ENCODE data around the gene AMPD2. TPM values are rescaled to one million over a fixed set of nuclear protein-coding genes. Genes with fewer than 3 reads are reported as not detected.

Gene AMPD2
- total RNA-seq, 1 experiment from 2014 or later = 69.9 TPM

DNA sequence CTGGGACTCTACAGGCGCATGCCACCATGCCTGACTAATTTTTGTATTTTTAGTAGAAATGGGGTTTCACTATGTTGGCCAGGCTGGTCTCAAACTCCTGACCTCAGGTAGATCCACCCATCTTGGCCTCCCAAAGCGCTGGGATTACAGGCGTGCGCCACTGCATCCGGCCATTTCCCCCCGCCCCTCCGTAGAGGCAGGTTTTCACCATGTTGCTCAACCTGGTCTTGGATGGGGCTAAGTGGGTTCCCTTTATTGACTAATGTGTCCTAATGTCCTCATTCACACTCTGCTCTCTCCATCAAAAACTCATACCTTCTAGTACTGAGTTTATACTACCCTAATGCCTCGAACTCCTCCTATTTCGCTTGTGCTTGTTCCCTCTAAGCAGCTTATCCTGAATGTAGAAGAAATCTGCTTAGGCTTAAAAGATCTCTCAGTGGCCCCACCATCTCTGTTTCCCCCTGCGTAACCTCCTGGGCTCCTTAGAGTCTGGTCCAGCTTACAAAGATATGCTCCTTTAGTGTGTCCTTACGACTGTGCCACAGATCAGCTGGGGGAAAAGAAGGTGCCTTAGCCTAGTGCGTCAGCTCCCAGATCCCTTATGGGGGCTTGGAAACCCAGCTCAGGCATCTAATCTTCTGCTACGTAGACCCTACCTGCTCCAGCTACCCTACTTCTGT lies 8.2 kb upstream of the AMPD2 start (continued):
- TF ChIP-seq MAX (IDR thresholded peaks at IDR 0.05) (no peak), EGR1 (IDR thresholded peaks at IDR 0.05; ENCODE audit: low read depth) (no peak), RAD21 (IDR thresholded peaks at IDR 0.05; ENCODE audit: low read depth) (no peak)

DNA sequence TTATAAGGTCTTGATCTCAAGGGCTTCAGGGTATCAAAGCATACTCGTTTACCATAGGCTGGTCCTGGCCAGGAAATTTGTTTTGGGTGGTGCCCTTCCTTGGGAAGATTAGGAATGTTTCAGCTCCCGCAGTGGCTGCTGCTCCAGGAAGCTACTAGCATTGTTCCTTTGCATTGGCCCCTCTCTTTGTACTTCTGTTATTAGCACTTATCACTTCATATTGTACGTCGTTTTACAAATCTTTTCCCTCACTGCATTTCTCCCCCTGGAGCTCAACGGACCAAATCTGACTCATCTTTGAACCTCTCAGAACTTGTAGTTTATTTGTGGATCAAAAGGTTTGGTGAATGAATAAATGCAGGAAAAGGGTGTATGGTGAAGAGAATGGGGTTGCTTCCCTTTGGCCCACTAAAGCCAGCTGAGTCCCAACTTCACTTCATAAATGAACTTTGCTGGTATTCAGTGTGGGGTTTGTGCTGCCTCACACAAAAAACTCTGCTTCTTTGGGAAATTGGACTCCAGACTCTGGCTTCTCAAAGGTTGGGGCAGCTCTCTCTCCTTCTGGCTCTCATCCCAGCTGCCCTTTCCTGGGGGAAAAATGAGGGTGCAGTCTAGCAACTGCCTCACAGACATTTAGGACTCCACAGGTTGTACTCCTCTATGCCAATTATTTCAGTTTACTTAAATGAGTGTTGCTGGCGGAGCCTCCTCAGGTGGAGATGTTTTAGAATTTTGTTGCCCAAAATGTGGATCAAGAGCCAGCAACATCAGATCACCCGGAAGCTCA lies 6.1 kb upstream of the AMPD2 start:
- Histone ChIP-seq H2AFZ (ENCODE audit: low read depth, low read length, poor library complexity, severe bottlenecking) (no peak overlapping the region), H3K4me3 (replicated peaks in 1 of 2; ENCODE audit: low read depth in 1 of 2, low read length in 2 of 2) (no peak overlapping the region), H4K20me1 (ENCODE audit: insufficient read depth) (no peaks in the 10 kb centered on the region), H3K36me3 (ENCODE audit: control insufficient read depth in 1 of 2, insufficient read depth in 2 of 2, low read length in 2 of 2) (no peaks in the 10 kb centered on the region), H3K9me3 (ENCODE audit: control insufficient read depth in 1 of 2, insufficient read depth in 1 of 2, low read depth in 1 of 2, low read length in 2 of 2) (no peaks in the 10 kb centered on the region), H3K9ac (ENCODE audit: low read length) (no peak overlapping the region), H3K79me2 (ENCODE audit: insufficient read depth, low read length) (no peaks in the 10 kb centered on the region), H3K4me1 (ENCODE audit: control insufficient read depth in 1 of 2, insufficient read depth in 2 of 2, low read length in 2 of 2) (peaks cover 16 to 51% of the 10 kb centered on the region in 2 experiments), H3K27ac (ENCODE audit: low read depth, low read length) (no peak overlapping the region), H3K27me3 (ENCODE audit: insufficient read depth, low read length) (no peaks in the 10 kb centered on the region), H3K4me2 (ENCODE audit: low read length) (peak overlapping the region; percentile 13), H3K9me2 (ENCODE audit: insufficient read depth) (no peaks in the 10 kb centered on the region)
- ATAC-seq (no peak), DNase-seq (ENCODE audit: low read depth, low spot score) (no peak)
- BruUV-seq (replicated peaks) = no TSS peak
- intact Hi-C loops (cut with micrococcal nuclease) = no loop called here
- ChIA-PET POLR2A (interaction anchor here (0.5 to 1.5 kb wide), 2 partner anchors 38 to 65 kb away, joined by 4 to 5 read pairs; partner anchors contain the start of gene GNAI3), CTCF (interaction anchor here (1.2 to 1.5 kb wide), 3 partner anchors 17 to 68 kb away, joined by 3 to 6 read pairs (median 3); no protein-coding TSS in a partner anchor), RAD21 (ENCODE audit: low non-redundant PET in 1 of 2, low total read pairs in 2 of 2, uncharacterized antibody in 2 of 2, unreplicated experiment in 2 of 2) (no interaction called here)
- no peak for TF ChIP-seq RAD21 (IDR thresholded peaks at IDR 0.05; ENCODE audit: low read depth)
- TF ChIP-seq YY1 (IDR thresholded peaks at IDR 0.05; ENCODE audit: extremely low read depth, insufficient replicate concordance, low read depth, low read length) = no peak
- no peak for TF ChIP-seq POLR2A (IDR thresholded peaks at IDR 0.05; ENCODE audit: borderline replicate concordance, extremely low read depth, insufficient read depth, insufficient read length)
- no peak for TF ChIP-seq ZFX (IDR thresholded peaks at IDR 0.05)
- TF ChIP-seq TCF7L2 (IDR thresholded peaks at IDR 0.05; ENCODE audit: borderline replicate concordance, extremely low read depth, insufficient read depth, insufficient read length) = no peak
- no peak for TF ChIP-seq EGR1 (IDR thresholded peaks at IDR 0.05; ENCODE audit: low read depth)
- TF ChIP-seq FOSL1 (IDR thresholded peaks at IDR 0.05; ENCODE audit: low read depth) = no peak
- TF ChIP-seq JUND (IDR thresholded peaks at IDR 0.05) = 0 out of 2 replicates have a peak, but pooled peaks have one; percentile 11
- no peak for TF ChIP-seq EZH2phosphoT487 (IDR thresholded peaks at IDR 0.05; ENCODE audit: borderline replicate concordance)
